ENCODE measurements around the gene EMP3. TPM values are rescaled to one million over a fixed set of nuclear protein-coding genes. Genes with fewer than 3 reads are reported as not detected.

Gene EMP3
- total and polyA plus RNA-seq, 2 of the 4 experiments (the other 2 are of a cell fraction) = 147 to 632 TPM

GRCh38 chr19:48279747-48280146 is 45.6 kb upstream of the EMP3 start:
- no peak overlapping the region for H4K91ac ChIP-seq (ENCODE audit: insufficient read depth, low read depth, low read length)
- no peak overlapping the region for H2BK120ac ChIP-seq (ENCODE audit: low read depth, low read length)
- H3K9me3 ChIP-seq (ENCODE audit: control insufficient read depth, insufficient read depth, low read length) = peaks cover 7% of the 10 kb centered on the region
- no peak overlapping the region for H4K8ac ChIP-seq (ENCODE audit: low read depth in 2 of 2, low read length in 2 of 2)
- no peaks in the 10 kb centered on the region; a peak in 1 of 4 replicates for H3K79me1 ChIP-seq (ENCODE audit: low read depth in 1 of 2, low read length in 2 of 2)
- ATAC-seq (ENCODE audit: low read depth) (no peak), DNase-seq (no peak)
- dilution Hi-C loops (cut with HindIII; ENCODE audit: low sequenced_read_pairs, unreplicated experiment) (no loop called here), in situ Hi-C loops (cut with MboI; ENCODE audit: low sequenced_read_pairs) (no loop called here), intact Hi-C loops (cut with micrococcal nuclease) (no loop called here)
- no peak overlapping the region for H2AFZ ChIP-seq (replicated peaks; ENCODE audit: low read length, poor library complexity)
- no peak overlapping the region for H2BK20ac ChIP-seq (ENCODE audit: low read depth, low read length)
- H2AK5ac ChIP-seq (ENCODE audit: low read depth, low read length) = 0 out of 2 replicates have a peak overlapping the region, but pooled peaks have one; percentile 8
- no peaks in the 10 kb centered on the region for H3K36me3 ChIP-seq (ENCODE audit: control insufficient read depth, insufficient read depth, low read length)
- no peak overlapping the region for H3K23ac ChIP-seq (ENCODE audit: low read depth, low read length)
- WGBS, 2 experiments (ENCODE audit: extremely low coverage in 2 of 2, insufficient read length in 1 of 2) = 89% methylated on average over 3 of the region's 9 CpGs; no CpG with 5 or more reads in 1 of the 2 experiments
- no peaks in the 10 kb centered on the region for H3K9me1 ChIP-seq (ENCODE audit: insufficient read depth, low read length)
- no peak overlapping the region for H3K4ac ChIP-seq (ENCODE audit: low read depth, low read length)
- no peak overlapping the region for H3K27ac ChIP-seq (ENCODE audit: insufficient read depth, low read length)
- no peak overlapping the region for H3K4me2 ChIP-seq (ENCODE audit: low read depth, low read length)
- H3K56ac ChIP-seq (ENCODE audit: extremely low read depth, insufficient read depth, low read length) = no peak overlapping the region
- H2BK5ac ChIP-seq (ENCODE audit: low read depth, low read length, poor library complexity, severe bottlenecking) = no peak overlapping the region
- no peak overlapping the region for H3K9ac ChIP-seq (ENCODE audit: low read depth, low read length)
- H4K5ac ChIP-seq (ENCODE audit: low read depth, low read length) = no peak overlapping the region
- BruUV-seq (replicated peaks) = no TSS peak
- ChIA-PET CTCF (no interaction called here), POLR2A (ENCODE audit: unreplicated experiment) (no interaction called here)
- TF ChIP-seq NFE2L2 (IDR thresholded peaks at IDR 0.05; ENCODE audit: low read depth, low read length) (no peak), RFX5 (IDR thresholded peaks at IDR 0.05; ENCODE audit: low read depth, low read length) (no peak), CHD1 (IDR thresholded peaks at IDR 0.05; ENCODE audit: low read depth, low read length) (no peak), BHLHE40 (IDR thresholded peaks at IDR 0.05; ENCODE audit: low read depth, low read length) (no peak), SMC3 (IDR thresholded peaks at IDR 0.05; ENCODE audit: low read depth, low read length) (no peak), RAD21 (IDR thresholded peaks at IDR 0.05; ENCODE audit: low read length) (no peak), POLR2A (IDR thresholded peaks at IDR 0.05; ENCODE audit: low read depth, low read length) (no peak), CEBPB (IDR thresholded peaks at IDR 0.05; ENCODE audit: low read depth, low read length) (no peak), MAZ (IDR thresholded peaks at IDR 0.05; ENCODE audit: borderline replicate concordance, low read depth, low read length) (no peak), MAFK (IDR thresholded peaks at IDR 0.05; ENCODE audit: low read depth, low read length) (no peak), MXI1 (IDR thresholded peaks at IDR 0.05; ENCODE audit: borderline replicate concordance, low read depth, low read length) (no peak), FOS (IDR thresholded peaks at IDR 0.05; ENCODE audit: low read depth, low read length) (no peak)
- TF ChIP-seq, protein P1, sequence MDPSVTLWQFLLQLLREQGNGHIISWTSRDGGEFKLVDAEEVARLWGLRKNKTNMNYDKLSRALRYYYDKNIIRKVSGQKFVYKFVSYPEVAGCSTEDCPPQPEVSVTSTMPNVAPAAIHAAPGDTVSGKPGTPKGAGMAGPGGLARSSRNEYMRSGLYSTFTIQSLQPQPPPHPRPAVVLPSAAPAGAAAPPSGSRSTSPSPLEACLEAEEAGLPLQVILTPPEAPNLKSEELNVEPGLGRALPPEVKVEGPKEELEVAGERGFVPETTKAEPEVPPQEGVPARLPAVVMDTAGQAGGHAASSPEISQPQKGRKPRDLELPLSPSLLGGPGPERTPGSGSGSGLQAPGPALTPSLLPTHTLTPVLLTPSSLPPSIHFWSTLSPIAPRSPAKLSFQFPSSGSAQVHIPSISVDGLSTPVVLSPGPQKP (IDR thresholded peaks at IDR 0.05; ENCODE audit: borderline replicate concordance, low read depth, low read length) = no peak
- H4K20me1 ChIP-seq (ENCODE audit: insufficient read depth, low read length) = no peaks in the 10 kb centered on the region
- H3K14ac ChIP-seq (replicated peaks; ENCODE audit: low read depth, low read length) = no peak overlapping the region
- no peak overlapping the region for H3K4me3 ChIP-seq (ENCODE audit: insufficient read depth, low read depth, low read length)
- no peak overlapping the region for H2AK9ac ChIP-seq (replicated peaks; ENCODE audit: low read depth, low read length, poor library complexity)
- no peaks in the 10 kb centered on the region for H3K27me3 ChIP-seq (ENCODE audit: control insufficient read depth, insufficient read depth, low read length)
- no peak overlapping the region for H3K18ac ChIP-seq (ENCODE audit: low read depth, low read length)
- H2BK15ac ChIP-seq (ENCODE audit: low read depth, low read length) = no peak overlapping the region
- peaks cover 4% of the 10 kb centered on the region; the same call in 1 of the 2 replicates for H3K4me1 ChIP-seq (ENCODE audit: control insufficient read depth, insufficient read depth, low read length)

Data from IMR-90 (cell line).